GM19035 (cell line): ENCODE results near the gene ZNF740.

Experiments used
- ATAC-seq: cut with Tn5 transposase; IDR thresholded peaks from one replicate; pipeline ENCODE4 v1.9.1; 2021; ENCODE audit not compliant: unreplicated experiment

Gene ZNF740

DNA sequence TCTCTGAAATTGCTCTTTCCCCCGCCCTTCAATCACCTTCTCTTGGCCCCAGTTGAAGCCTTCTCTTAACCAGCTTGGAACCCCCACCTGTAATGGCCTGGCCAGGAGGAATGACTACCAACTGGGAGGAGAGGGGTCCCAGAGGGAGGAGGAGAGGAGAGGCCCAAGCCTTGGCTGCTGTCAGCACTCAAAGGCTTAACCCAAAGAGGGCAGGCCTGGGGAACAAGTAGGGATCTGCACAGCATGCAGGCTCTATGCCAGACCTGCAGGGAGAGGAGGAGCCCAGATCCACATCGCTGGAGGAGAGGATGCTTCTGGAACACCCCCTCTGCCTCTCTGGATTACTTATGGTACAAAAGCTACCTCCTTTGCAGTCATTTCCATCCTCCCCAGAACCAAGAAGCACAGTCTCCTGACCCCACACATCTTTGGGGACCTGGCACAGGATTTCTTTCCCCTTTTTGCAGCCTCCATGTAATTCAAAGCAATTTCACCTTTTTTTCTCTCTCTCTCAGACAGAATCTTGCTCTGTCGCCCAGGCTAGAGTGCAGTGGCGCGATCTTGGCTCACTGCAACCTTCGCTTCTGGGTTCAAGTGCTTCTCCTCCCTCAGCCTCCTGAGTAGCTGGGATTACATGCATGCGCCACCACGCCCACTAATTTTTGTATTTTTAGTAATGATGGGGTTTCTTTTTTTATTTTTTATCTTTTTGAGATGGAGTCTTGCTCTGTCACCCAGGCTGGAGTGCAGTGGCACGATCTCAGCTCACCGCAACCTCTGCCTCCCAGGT is 45.3 kb downstream of the ZNF740 start:
- no peak for ATAC-seq

GRCh38 chr12:53226815-53227214 is 46.3 kb downstream of the ZNF740 start:
- ATAC-seq, result no peak

GRCh38 chr12:53227341-53227740 is 46.8 kb downstream of the ZNF740 start:
- no peak for ATAC-seq

- ATAC-seq, result no peak
Observed at GRCh38 chr12:53227836-53228235, 47.3 kb downstream of the ZNF740 start.

GRCh38 chr12:53229454-53229853 is 48.9 kb downstream of the ZNF740 start:
- no peak for ATAC-seq

DNA sequence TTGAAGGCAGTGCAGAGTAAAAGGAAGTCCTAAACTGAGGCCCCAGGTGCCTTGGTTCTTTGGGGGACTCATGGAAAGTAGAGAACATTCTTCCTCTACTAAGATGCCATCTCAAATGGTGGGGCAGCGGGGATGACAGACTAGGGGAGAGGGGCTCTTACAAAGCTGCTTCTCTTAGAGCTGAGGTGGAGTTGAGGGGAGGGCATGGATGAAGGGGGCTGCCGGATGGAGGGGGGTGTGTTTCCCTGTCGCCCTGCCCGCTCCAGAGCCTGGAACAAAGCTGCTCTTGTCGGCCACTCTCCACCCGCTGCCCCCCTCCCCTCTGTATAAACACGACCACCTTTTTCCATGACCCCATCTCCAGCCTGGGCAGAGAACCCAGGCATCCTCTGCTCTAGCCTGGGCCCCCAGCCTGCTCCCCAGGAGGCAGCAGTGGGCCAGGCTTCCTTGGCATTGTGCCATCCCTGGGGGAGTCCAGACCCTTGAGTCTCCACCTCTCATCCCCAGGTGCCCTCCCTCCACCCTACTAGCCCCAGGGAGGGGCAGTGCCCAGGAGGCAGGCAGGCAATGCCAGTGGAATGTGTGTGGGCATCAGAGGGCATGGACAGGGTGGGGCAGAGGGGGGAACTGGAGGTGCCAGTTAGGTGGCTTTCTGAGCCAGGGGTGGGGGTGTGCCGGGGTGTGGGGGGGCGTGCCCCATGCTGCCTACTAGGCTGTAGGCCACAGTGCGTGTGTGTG is 49.8 kb downstream of the ZNF740 start:
- ATAC-seq, result no peak

GRCh38 chr12:53231671-53231920 is 51.1 kb downstream of the ZNF740 start:
- ATAC-seq, result no peak

GRCh38 chr12:53231921-53232645 is 51.6 kb downstream of the ZNF740 start, which contains the start of gene RARG:
RARG (minus strand) TSS chr12:53232209; CDS start chr12:53227545, 4,664 bp downstream.
- ATAC-seq, result no peak

GRCh38 chr12:53232646-53233461 is 52.3 kb downstream of the ZNF740 start:
- no peak for ATAC-seq

DNA sequence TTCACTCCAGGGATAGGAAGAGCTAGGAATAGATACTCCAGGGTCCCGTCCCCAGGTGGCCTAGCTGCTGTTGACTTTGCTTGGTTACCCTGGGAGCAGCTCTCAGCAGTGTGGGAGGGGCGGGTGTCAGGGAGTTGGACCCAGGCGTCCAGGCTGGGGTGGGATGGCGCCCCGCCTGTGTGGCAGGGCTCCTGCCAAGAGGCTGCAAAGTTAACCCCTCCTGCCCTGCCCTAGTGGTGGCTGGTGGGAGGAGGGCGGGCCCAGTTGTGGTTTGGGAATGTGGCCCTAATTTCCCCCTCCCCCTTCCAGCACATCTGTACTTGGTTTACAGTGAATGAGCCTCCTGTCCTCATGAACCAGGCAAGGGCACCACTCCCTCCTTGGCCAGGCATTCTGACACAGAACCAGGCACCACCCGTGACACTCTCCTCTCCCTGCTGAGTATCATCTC is 53.2 kb downstream of the ZNF740 start:
- no peak for ATAC-seq

GRCh38 chr12:53234271-53234914 is 53.9 kb downstream of the ZNF740 start:
- no peak for ATAC-seq

DNA sequence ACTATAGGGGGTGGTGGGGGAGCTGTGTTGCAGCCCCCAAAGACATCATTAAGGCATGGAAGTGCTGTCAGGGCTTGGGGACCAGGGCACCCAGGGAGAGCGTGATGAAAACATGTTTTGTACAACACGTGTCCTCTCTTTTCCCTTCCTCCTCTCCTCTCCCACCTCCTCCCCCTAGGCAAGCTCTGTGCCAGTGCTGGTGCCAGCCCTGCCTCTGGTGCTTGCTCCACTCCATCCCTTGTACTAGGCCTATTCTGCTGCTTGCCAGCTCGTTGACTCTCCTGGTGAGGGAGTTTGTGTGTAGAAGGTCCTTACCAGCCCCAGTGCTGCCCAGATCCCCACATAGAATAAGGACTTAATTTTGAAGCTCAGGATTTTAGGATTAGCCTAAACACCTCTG is 54.6 kb downstream of the ZNF740 start:
- no peak for ATAC-seq

DNA sequence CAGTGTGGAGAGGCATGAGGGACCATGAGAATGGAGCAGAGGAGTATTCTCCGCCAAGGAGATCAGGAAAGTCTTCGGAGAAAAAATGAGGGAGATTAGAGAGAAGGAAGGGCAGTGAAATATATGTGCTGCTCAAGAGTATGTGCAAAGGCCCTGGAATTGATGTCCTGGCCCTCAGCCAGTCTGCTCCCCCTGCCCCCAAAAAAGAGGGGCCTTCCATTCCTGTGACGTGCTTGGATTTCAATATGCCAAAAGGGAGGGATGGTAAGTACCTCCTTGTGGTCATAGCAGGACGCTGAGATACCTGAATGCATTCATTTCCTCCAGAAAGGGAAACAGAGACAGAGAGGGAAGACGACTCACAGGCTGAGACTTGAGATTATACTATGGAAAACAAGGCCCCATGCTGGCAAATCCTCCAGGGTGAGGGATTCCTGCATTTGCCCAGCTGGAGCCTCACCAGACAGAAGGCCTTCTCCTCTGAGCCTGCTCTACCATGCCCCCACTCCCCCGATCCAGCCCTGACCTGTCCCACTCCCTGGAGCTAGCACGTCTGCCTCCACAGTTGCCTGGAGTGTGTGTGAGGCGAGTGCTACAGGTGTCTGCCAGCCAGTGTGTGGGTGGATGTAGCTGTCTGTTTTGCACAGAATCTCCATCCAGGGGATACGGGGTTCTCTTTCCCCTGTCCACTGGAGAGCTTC is 55.4 kb downstream of the ZNF740 start:
- ATAC-seq, result no peak

DNA sequence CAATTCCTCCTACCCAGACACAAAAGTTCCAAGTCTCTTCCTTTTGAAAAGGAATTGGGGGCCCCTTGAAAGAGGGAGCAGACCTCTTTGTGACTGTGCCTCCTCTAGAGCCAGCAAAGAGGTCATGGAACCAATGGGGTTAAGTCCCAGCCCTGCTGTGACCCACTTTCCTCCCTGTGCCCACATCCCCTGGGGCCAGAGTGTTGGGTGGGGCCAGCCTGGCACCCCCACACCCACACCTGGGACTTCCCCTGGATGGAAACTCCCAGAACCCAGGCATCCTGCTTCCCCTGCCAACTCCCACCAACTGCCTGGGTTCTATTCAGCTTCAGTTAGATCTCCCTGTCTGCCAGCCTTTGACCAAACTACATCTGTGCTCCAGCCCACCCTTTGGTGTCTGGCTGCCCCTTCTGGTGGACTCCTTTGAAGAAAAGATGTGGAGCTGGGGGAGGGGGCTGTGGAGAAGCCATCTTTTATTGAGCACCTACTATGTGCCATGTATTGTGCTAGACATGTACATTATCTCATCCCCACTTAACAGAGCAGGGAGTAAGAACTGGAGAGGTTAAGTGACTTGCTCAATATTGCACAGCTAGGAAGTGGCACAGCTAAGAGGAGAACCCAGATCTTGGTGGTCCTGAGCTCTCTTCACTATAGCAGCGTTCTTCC is 56.1 kb downstream of the ZNF740 start:
- ATAC-seq, result no peak

GRCh38 chr12:53239643-53240258 is 59.2 kb downstream of the ZNF740 start:
- ATAC-seq, result no peak

DNA sequence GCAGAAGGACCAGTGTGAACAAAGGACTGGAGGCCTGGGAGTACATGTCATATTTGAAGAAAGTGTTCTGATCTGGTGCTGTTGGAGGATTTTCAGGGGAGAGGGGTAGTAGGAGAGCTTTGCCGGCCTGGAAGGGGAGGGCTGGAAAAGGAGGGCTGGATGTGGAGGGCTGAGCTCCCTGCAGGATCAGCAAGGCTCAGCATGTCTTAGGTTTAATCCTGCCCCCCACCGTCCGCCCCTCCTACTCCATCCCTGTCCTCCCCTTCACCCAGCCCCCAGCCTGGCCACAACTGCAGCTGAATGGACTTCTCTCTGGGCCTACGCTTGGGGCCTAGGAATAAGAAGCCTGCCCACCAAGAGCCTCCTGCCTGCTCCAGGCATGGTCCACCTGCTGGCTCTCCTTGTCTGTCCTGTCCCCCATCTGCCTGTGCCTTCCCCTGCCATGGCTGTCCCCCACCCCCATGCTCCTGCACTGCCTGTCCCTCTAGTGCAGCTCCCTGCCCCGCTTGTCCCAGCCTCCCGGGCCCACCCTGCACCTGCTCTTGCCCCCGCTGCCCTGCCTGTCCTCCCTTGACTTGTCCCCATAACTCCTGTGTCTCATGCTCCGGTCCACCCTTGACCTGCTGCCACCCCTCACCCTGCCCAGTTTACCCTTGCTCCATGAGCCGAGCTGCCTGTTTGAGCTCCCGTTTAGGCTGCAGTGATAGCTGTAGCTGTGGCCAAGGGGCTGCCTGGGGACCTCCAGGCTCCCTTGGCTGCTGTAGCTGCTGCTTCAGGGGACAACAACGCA is 61.3 kb downstream of the ZNF740 start:
- ATAC-seq, result no peak

- ATAC-seq, result no peak
Observed at GRCh38 chr12:53244337-53244736, 63.8 kb downstream of the ZNF740 start.
